GM12865 (cell line): ENCODE measurements around the gene LIPT1.

Experiments
- DNase-seq: peaks from one replicate; pipeline ENCODE4 v3.0.0; 2010; ENCODE audit warnings: low read depth
- H3K4me3 ChIP-seq: 2 replicates; pipeline ENCODE4 v1.5.1; 2011; ENCODE audit warnings: mild to moderate bottlenecking, low read depth, low read length, control low read depth
- TF ChIP-seq, protein P1 (sequence below): IDR thresholded peaks from 2 replicates; pipeline ENCODE4 v1.5.1; 2011; ENCODE audit warnings: low read length, control low read depth, low read depth, inconsistent platforms; ENCODE audit not compliant: insufficient read depth; ENCODE audit errors: missing control alignments

Gene LIPT1

DNA sequence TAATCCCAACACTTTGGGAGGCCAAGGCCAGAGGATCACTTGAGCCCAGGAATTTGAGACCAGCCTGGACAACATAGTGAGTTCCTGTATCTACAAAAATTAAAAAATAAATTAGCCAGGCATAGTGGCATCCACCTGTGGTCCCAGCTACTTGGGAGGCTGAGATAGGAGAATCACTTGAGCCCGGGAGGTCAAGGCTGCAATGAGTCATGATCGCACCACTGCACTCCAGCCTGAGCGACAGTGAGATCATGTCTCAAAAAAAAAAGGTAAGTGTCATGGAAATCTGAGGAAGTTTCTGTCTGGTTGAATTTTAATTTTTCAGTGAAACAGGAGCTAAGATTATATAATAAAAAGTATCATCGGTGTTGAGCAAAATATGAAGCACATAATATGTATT lies 15.8 kb upstream of the LIPT1 start:
- H3K4me3 ChIP-seq = no peak overlapping the region
- TF ChIP-seq, protein P1, sequence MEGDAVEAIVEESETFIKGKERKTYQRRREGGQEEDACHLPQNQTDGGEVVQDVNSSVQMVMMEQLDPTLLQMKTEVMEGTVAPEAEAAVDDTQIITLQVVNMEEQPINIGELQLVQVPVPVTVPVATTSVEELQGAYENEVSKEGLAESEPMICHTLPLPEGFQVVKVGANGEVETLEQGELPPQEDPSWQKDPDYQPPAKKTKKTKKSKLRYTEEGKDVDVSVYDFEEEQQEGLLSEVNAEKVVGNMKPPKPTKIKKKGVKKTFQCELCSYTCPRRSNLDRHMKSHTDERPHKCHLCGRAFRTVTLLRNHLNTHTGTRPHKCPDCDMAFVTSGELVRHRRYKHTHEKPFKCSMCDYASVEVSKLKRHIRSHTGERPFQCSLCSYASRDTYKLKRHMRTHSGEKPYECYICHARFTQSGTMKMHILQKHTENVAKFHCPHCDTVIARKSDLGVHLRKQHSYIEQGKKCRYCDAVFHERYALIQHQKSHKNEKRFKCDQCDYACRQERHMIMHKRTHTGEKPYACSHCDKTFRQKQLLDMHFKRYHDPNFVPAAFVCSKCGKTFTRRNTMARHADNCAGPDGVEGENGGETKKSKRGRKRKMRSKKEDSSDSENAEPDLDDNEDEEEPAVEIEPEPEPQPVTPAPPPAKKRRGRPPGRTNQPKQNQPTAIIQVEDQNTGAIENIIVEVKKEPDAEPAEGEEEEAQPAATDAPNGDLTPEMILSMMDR = no peak
- no peak for DNase-seq

- no peak for DNase-seq
- peak overlapping the region; percentile 71 for H3K4me3 ChIP-seq
- TF ChIP-seq, protein P1 = no peak
Observed at GRCh38 chr2:99140056-99140859, 14.5 kb upstream of the LIPT1 start.

GRCh38 chr2:99140860-99141109 lies 14.0 kb upstream of the LIPT1 start:
- H3K4me3 ChIP-seq = peak overlapping the region; percentile 71
- TF ChIP-seq, protein P1 = no peak
- DNase-seq = no peak

DNA sequence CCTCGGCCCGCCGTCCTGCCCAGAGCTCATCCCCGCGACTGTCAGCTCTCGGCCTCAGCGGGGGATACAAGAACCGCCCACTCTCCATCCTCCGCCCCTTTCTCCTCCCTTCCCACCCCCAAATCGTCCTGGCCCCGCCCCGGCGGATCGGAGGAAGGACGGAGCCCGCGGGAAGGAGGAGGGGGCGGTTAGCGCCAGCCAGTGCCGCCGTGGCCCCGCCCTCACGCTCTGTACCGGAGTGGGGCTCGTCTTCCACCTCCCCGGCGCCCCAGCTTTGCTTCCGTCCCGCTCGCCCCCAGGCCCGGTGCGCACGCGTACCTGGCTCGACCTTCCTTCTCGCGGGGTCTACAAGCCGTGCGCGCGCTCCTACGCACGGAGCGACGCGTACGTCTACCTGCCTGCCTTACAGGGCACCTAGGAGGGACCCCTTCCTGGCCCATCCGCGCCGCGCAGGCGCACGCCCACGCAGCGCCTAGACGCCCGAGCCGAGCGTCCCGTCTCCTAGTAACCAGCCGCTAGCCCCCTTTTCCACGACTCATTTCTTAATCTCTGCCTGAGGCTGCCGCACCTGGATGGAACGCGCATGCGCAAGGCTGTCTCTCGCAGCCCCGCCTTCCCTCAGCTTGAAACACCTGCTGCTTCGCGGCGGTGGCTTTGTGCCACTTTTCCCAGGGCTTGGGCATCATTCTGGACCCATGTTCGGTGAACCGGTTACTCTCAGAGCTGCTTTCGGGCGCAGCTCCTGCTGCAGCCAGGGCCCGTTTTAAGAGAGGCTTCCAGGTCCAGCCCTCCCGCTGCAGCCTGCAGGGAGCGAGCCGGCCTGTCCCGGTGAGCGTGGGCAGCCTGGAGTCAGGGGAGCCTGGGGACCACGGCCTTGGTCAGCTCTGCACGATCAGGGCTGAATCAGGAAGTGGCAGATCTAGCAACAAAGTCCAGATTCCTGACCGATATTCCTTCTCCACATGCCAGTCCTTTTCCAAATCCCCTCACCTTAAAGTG lies 13.4 kb upstream of the LIPT1 start, which contains the start of gene C2orf15:
Gene C2orf15, plus strand, starts transcription at position 598 of the 999 bp plus-strand sequence. CDS start 8,852 bp downstream, outside the sequence.
- peak; percentile 97 for DNase-seq
- TF ChIP-seq, protein P1 = no peak
- H3K4me3 ChIP-seq = peak within 1 kb of the TSS; percentile 71

- no peak for DNase-seq
- TF ChIP-seq, protein P1 = no peak
- H3K4me3 ChIP-seq = no peak overlapping the region
Observed at GRCh38 chr2:99150706-99151105, 4.1 kb upstream of the LIPT1 start.

DNA sequence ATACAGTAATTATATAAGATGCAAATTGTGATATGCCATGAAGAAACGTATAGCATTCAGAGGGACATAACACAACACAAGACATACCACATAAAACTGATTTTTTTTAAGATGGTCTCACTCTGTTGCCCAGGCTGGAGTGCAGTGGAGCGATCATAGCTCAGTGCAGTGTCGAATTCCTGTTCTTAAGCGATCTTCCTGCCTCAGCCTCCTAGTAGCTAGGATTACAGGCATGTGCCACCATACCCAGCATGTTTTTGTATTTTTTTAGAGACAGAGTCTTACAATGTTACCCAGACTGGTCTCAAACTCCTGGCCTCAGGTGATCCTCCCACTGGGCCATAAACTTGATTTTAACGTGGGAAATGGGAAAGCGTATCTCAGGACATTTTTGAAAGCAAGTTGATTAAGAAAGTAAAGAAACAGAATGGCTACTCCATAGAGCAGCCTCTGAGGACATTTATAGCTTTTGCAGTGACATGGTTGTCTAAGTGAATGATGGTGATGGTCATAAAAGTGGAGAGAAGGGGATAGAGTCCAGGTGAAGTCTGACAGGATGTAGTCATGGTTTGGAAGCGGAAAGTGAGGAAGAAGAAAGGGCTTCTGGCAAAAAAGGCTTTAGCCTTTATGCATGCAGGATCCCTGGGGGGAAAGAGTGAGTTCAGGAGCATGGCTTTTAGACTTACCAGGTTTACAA lies 2.4 kb upstream of the LIPT1 start:
- DNase-seq = no peak
- no peak overlapping the region for H3K4me3 ChIP-seq
- TF ChIP-seq, protein P1 = no peak
